Measurements from ENCODE around the gene CD1C.
A peak's percentile ranks its signal among the peaks of the same experiment; 100 is the strongest.
"Not testable (repeated sequence)": the region's sequence is repeated elsewhere in the genome, so short reads cannot be mapped to it uniquely, and the experiment has no call there.

CD1C gene

GRCh38 chr1:158257888-158258287, 31.8 kb upstream of the CD1C start:
- H3K4me3 ChIP-seq (ENCODE audit: low read depth, low read length): no peak overlapping the region
- no peak for TF ChIP-seq MAX (IDR thresholded peaks at IDR 0.05; ENCODE audit: low read depth, low read length)
- TF ChIP-seq, protein P1, sequence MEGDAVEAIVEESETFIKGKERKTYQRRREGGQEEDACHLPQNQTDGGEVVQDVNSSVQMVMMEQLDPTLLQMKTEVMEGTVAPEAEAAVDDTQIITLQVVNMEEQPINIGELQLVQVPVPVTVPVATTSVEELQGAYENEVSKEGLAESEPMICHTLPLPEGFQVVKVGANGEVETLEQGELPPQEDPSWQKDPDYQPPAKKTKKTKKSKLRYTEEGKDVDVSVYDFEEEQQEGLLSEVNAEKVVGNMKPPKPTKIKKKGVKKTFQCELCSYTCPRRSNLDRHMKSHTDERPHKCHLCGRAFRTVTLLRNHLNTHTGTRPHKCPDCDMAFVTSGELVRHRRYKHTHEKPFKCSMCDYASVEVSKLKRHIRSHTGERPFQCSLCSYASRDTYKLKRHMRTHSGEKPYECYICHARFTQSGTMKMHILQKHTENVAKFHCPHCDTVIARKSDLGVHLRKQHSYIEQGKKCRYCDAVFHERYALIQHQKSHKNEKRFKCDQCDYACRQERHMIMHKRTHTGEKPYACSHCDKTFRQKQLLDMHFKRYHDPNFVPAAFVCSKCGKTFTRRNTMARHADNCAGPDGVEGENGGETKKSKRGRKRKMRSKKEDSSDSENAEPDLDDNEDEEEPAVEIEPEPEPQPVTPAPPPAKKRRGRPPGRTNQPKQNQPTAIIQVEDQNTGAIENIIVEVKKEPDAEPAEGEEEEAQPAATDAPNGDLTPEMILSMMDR (IDR thresholded peaks at IDR 0.05; ENCODE audit: low read depth, low read length): no peak
- no peak for TF ChIP-seq POLR2A (IDR thresholded peaks at IDR 0.05; ENCODE audit: extremely low read depth, insufficient read length)
- no peak for TF ChIP-seq MYC (IDR thresholded peaks at IDR 0.05; ENCODE audit: low read depth, low read length)

DNA sequence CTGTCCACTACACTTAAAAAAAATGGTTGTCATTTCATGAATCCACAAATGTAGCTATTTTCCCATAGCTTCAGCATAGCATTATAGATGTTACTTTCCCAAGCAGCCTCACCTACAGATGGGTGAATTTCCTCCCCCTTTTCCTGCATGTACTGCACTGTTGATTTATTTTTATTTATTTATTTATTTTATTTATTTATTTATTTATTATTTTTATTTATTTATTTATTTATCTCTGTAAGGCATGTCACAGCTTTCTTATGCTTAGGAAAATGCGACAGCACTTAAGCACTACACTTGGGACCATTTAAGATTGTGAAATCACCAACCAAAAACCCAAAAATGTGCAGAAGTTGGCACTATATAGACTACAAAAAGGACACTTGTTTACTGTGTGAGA, 30.6 kb upstream of the CD1C start:
- TF ChIP-seq, protein P1 (IDR thresholded peaks at IDR 0.05; ENCODE audit: low read depth, low read length): no peak
- TF ChIP-seq POLR2A (IDR thresholded peaks at IDR 0.05; ENCODE audit: extremely low read depth, insufficient read length) (no peak), MAX (IDR thresholded peaks at IDR 0.05; ENCODE audit: low read depth, low read length) (no peak), MYC (IDR thresholded peaks at IDR 0.05; ENCODE audit: low read depth, low read length) (no peak)
- H3K4me3 ChIP-seq (ENCODE audit: low read depth, low read length): no peak overlapping the region
- peak; percentile 5 for DNase-seq (ENCODE audit: low read depth)

More at GRCh38 chr1:158257888-158258287, 31.8 kb upstream of the CD1C start:
- peak; percentile 11 for DNase-seq (ENCODE audit: low read depth)

- TF ChIP-seq MAX (IDR thresholded peaks at IDR 0.05; ENCODE audit: low read depth, low read length) (no peak), MYC (IDR thresholded peaks at IDR 0.05; ENCODE audit: low read depth, low read length) (no peak), POLR2A (IDR thresholded peaks at IDR 0.05; ENCODE audit: extremely low read depth, insufficient read length) (no peak)
- TF ChIP-seq, protein P1 (IDR thresholded peaks at IDR 0.05; ENCODE audit: low read depth, low read length): no peak
- no peak overlapping the region for H3K4me3 ChIP-seq (ENCODE audit: low read depth, low read length)
- DNase-seq (ENCODE audit: low read depth): no peak
Measured at GRCh38 chr1:158272681-158273080, 17.0 kb upstream of the CD1C start.

DNA sequence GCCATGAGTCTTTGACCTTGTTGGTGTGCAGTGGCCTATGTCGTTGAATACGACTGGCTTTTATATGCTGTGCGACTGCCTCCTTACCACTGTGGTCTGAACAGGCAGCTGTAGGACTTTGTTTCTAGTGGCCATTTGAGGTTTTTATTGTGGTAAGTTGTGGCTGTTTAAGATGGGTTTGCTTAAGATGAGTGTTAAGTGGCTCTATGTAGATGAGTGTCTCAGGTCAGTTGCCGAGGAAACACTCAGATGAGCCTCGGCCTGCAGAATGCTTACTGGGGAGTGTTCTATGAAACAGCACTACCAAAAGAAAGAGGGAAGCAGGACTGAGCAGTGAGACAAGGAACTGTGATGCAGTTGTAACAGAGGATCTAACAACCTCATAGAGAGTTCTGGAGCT, 14.9 kb upstream of the CD1C start:
- DNase-seq (ENCODE audit: low read depth): peak; percentile 25
- H3K4me3 ChIP-seq (ENCODE audit: low read depth, low read length): no peak overlapping the region
- no peak for TF ChIP-seq MYC (IDR thresholded peaks at IDR 0.05; ENCODE audit: low read depth, low read length)
- TF ChIP-seq POLR2A (IDR thresholded peaks at IDR 0.05; ENCODE audit: extremely low read depth, insufficient read length): no peak
- TF ChIP-seq, protein P1 (IDR thresholded peaks at IDR 0.05; ENCODE audit: low read depth, low read length): no peak
- TF ChIP-seq MAX (IDR thresholded peaks at IDR 0.05; ENCODE audit: low read depth, low read length): no peak

DNA sequence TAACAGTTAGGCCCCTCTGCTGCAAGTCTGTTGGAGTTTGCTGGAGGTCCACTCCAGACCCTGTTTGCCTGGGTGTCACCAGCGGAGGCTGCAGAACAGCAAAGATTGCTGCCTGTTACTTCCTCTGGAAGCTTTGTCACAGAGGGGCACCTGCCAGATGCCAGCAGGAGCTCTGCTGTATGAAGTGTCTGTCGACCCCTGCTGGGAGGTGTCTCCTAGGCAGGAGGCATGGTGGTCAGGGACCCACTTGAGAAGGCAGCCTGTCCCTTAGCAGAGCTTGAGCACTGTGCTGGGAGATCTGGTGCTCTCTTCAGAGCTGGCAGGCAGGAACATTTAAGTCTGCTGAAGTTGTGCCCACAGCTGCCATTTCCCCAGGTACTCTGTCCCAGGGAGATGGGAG, 7.3 kb upstream of the CD1C start:
- H3K4me3 ChIP-seq (ENCODE audit: low read depth, low read length): not testable (repeated sequence)
- peak; percentile 16 for DNase-seq (ENCODE audit: low read depth)

DNA sequence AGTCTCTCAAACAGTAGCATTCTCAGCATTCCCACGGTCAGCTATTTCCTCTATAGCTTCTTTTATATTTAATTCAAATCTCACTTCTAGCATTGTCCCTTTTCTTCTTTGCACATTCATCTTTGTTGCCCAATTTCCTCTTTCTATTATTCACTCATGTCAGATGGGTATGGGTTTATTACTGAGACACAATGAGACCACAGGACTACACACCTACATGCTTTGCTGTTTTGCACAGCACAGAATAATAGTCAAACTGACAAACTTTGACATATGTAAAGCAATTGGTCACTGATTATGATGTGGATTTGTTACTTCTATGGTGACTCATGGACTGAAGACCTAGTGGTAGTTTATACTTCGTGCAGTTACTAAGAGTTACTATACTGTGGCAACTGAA, 5.8 kb upstream of the CD1C start:
- H3K4me3 ChIP-seq (ENCODE audit: low read depth, low read length): no peak overlapping the region
- peak; percentile 77 for DNase-seq (ENCODE audit: low read depth)
- no peak for TF ChIP-seq POLR2A (IDR thresholded peaks at IDR 0.05; ENCODE audit: extremely low read depth, insufficient read length)
- 0 out of 2 replicates have a peak, but pooled peaks have one; percentile 7 for TF ChIP-seq MAX (IDR thresholded peaks at IDR 0.05; ENCODE audit: low read depth, low read length)
- TF ChIP-seq MYC (IDR thresholded peaks at IDR 0.05; ENCODE audit: low read depth, low read length): no peak
- TF ChIP-seq, protein P1 (IDR thresholded peaks at IDR 0.05; ENCODE audit: low read depth, low read length): no peak

Measured in NB4 (cell line).